Ectodermal cell (in vitro differentiated cells): Measurements from ENCODE around the gene DUSP28.

Experiments used
- H3K27ac ChIP-seq: 2 replicates; pipeline ENCODE4 v1.7.0; 2013; ENCODE audit warnings: mild to moderate bottlenecking, low read depth, low read length; ENCODE audit not compliant: insufficient read depth, poor library complexity, severe bottlenecking
- H3K27me3 ChIP-seq: 2 replicates; pipeline ENCODE4 v1.7.0; 2013; ENCODE audit warnings: mild to moderate bottlenecking, low read length; ENCODE audit not compliant: insufficient read depth, control insufficient read depth, poor library complexity, severe bottlenecking
- H3K36me3 ChIP-seq: one replicate; pipeline ENCODE4 v1.7.0; 2013; ENCODE audit warnings: low read length; ENCODE audit not compliant: control insufficient read depth, insufficient read depth
- H3K4me1 ChIP-seq: one replicate; pipeline ENCODE4 v1.7.0; 2013; ENCODE audit warnings: low read length; ENCODE audit not compliant: control insufficient read depth, insufficient read depth
- H3K4me3 ChIP-seq: 2 replicates; pipeline ENCODE4 v1.7.0; 2013; ENCODE audit warnings: low read depth, low read length, control low read depth; ENCODE audit not compliant: insufficient read depth
- H3K9me3 ChIP-seq: 2 replicates; pipeline ENCODE4 v1.7.0; 2013; ENCODE audit warnings: mild to moderate bottlenecking, low read length, moderate library complexity; ENCODE audit not compliant: control insufficient read depth
- WGBS, 2 experiments: methylation state at CpG; one replicate each; pipeline ENCODE4 v1.1.7; 2013; ENCODE audit warnings: missing lambda C conversion rate in 2 of 2; 5-methylcytosine and 5-hydroxymethylcytosine counted together

The DUSP28 gene

DNA sequence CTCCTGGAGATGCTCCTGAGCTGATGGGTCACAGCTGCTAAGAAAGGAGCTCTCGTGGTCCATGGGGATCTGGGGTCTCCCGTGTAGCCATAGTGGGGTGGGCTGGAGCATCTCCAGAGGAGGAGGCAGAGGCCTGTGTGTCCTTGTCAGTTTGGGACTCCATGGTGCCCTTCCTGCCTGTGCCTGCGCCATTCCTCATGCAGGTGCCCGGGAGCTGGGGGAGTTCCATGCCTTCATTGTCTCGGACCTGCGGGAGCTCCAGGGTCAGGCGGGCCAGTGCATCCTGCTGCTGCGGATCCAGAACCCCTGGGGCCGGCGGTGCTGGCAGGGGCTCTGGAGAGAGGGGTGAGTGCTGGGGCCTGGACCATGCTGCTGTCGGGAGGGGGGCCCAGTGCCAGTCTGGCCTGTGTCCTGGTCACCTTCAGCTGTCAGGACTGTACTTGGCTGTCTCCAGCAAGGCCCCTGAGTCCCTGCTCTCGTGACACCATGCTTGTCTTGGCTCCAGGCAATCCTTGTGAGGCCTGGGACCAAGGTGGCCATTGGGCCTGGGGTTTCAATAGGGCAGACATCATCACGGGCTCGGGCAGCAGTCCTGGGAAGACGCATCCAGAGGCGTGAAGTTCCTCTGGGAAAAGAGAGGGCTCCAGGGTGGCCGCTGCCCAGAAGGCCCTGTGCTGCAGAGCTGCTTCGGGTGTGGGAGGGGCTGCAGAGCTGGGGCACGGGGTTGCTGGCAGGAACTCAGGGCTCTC is 33.7 kb downstream of the DUSP28 start:
- H3K27me3 ChIP-seq = no peaks in the 10 kb centered on the region
- peaks cover 6% of the 10 kb centered on the region for H3K36me3 ChIP-seq
- no peak overlapping the region for H3K27ac ChIP-seq
- no peak overlapping the region for H3K4me3 ChIP-seq
- H3K4me1 ChIP-seq = no peaks in the 10 kb centered on the region
- WGBS, 2 experiments = 94 to 95% methylated on average over 19 of the region's 19 CpGs
- no peaks in the 10 kb centered on the region for H3K9me3 ChIP-seq

DNA sequence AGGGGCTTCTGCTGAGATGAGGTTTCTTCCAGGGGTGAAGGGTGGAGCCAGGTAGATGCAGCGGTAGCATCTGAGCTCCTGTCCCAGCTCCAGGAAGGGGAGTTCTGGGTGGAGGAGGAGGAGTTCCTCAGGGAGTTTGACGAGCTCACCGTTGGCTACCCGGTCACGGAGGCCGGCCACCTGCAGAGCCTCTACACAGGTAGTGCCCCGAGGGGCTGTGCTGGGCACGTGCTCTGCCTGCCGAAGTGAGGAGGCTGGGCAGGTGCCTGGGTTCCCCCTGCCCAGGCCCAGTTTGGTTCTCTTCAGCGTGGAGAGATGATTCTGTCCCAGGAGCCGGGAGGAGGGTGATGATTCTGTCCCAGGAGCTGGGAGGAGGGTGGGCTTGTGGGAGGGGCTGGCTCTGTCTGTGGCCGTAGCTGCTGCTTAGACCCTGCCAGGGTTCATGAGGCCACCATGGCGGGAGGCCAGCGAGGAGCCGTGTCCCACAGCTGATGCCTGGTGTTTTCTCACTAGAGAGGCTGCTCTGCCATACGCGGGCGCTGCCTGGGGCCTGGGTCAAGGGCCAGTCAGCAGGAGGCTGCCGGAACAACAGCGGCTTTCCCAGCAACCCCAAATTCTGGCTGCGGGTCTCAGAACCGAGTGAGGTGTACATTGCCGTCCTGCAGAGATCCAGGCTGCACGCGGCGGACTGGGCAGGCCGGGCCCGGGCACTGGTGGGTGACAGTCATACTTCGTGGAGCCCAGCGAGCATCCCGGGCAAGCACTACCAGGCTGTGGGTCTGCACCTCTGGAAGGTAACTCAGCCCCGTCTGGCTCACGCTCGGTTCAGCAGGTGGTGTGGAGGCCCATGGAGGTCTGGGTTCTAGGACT is 34.6 kb downstream of the DUSP28 start:
- Histone ChIP-seq H3K9me3 (no peaks in the 10 kb centered on the region), H3K27ac (no peak overlapping the region), H3K36me3 (peaks cover 6% of the 10 kb centered on the region), H3K4me1 (no peaks in the 10 kb centered on the region), H3K4me3 (no peak overlapping the region), H3K27me3 (no peaks in the 10 kb centered on the region)
- WGBS, 2 experiments = 94% methylated on average over 34 of the region's 34 CpGs

DNA sequence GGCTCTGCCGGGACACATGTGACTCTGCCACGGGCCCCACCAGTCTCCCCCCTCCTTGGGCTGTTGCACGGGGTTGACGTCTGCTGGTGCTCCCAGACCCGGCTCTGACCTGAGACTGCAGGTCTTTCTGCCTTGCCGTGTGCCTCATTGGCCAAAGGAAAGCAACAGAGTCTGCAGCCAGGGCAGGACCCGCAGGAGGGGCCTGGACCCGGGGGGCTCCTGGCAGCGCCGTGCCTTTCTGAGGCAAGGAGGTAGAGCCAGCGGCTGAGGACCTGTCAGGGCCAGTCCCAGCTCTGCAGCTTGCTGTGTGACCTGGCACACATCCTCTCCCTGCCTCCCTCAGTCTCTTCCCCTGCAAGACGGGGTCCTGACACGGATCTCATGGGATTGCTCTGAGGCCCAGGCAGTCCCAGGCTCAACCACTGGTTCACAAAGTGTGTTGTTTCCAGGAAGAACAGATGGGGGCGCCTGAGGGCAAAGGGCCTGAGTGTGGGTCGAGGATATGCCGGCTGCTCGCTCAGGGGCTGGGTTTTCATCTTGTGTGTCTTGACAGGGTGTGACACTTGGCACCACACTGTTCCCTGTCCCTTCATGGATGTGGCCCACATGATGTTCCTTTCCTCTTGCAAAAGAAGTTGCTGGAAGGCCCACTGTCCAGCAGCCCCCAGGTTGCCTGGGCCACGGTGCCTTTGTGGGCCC is 35.4 kb downstream of the DUSP28 start:
- H3K9me3 ChIP-seq = no peaks in the 10 kb centered on the region
- no peak overlapping the region for H3K4me3 ChIP-seq
- peaks cover 6% of the 10 kb centered on the region for H3K36me3 ChIP-seq
- no peaks in the 10 kb centered on the region for H3K27me3 ChIP-seq
- no peak overlapping the region for H3K27ac ChIP-seq
- H3K4me1 ChIP-seq = no peaks in the 10 kb centered on the region
- WGBS, 2 experiments = 81 to 82% methylated on average over 18 of the region's 18 CpGs

DNA sequence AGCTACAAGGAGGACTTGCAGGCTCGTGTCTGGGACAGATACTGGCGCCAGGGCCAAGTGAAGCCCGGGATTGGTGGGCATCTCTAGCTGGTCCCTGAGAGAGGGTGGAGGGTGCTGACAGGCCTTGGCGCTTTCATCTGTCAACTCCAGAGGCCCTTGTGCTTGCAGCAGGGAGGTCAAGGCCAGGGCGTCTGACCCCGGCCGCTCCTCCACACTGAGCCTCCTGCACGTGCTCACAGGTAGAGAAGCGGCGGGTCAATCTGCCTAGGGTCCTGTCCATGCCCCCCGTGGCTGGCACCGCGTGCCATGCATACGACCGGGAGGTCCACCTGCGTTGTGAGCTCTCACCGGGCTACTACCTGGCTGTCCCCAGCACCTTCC is 35.9 kb downstream of the DUSP28 start:
- H3K4me1 ChIP-seq = no peaks in the 10 kb centered on the region
- H3K27me3 ChIP-seq = no peaks in the 10 kb centered on the region
- H3K27ac ChIP-seq = no peak overlapping the region
- WGBS, 2 experiments = 95 to 97% methylated on average over 17 of the region's 17 CpGs
- H3K4me3 ChIP-seq = no peak overlapping the region
- H3K9me3 ChIP-seq = no peaks in the 10 kb centered on the region
- peaks cover 6% of the 10 kb centered on the region for H3K36me3 ChIP-seq

DNA sequence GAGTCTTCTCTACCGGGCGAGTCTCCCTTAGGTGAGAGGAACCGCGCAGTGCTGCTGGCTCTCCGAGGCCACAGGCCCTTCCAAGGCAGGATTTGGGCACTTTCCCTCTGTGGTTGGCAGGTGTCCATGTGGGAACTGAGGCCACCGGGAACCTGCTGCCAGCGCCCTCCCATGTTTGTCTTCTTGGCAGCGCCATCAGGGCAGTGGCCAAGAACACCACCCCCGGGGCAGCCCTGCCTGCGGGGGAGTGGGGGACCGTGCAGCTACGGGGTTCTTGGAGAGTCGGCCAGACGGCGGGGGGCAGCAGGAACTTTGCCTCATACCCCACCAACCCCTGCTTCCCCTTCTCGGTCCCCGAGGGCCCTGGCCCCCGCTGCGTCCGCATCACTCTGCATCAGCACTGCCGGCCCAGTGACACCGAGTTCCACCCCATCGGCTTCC is 36.4 kb downstream of the DUSP28 start:
- Histone ChIP-seq H3K27me3 (no peaks in the 10 kb centered on the region), H3K36me3 (peaks cover 6% of the 10 kb centered on the region), H3K4me1 (no peaks in the 10 kb centered on the region), H3K9me3 (no peaks in the 10 kb centered on the region), H3K4me3 (no peak overlapping the region), H3K27ac (no peak overlapping the region)
- 95 to 97% methylated on average over 23 of the region's 23 CpGs for WGBS, 2 experiments

DNA sequence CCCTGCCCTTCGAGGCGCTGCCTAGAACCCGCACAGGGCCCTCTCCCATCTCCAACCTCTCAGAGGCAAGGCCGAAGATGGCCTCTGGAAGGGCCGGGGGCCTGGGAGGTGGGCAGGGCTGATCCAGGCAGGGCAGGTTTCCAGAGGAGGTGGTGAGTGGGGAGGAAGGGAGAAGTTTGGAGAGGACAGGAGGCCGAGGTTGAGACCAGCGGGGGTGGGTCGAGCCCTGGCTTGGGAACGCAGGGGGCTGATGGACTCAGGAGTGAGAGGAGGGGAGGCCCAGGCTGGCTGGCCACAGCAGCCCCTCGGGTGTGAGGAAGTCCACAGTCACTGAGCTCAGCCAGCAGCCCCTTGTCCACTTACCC is 36.9 kb downstream of the DUSP28 start:
- Histone ChIP-seq H3K9me3 (no peaks in the 10 kb centered on the region), H3K4me3 (no peak overlapping the region), H3K27me3 (no peaks in the 10 kb centered on the region), H3K36me3 (peaks cover 3% of the 10 kb centered on the region), H3K27ac (no peak overlapping the region), H3K4me1 (no peaks in the 10 kb centered on the region)
- 95% methylated on average over 10 of the region's 10 CpGs for WGBS, 2 experiments

DNA sequence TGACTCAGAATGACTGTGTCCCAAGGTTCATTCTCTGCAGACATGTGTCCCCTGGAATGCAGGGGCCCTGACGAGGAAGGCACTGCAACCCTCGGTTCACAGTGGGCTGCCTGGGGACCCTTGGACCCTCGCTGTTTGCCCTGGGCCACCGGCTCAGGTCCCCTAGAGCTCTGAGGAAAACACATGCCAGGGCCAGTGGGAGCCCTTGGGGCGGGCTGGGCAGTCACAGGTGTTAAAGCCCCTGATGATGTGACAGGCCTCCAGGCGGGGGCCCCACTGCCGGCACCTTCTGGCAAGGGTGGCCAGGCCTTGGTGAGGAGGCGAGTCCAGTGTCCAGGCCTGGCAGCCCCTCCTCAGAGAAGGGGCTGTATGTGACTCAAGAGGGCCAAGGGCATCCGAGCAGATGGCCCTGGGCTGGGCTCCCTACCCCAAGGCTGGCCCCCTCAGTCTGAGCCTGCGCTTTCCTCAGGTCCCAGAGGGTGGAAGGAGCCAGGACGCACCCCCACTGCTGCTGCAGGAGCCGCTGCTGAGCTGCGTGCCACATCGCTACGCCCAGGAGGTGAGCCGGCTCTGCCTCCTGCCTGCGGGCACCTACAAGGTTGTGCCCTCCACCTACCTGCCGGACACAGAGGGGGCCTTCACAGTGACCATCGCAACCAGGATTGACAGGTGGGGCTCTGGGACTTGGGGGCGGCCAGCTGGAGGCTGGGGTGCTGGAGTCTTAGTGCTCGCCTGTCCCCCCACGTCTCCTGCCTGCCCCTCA is 37.4 kb downstream of the DUSP28 start:
- H3K27me3 ChIP-seq = no peaks in the 10 kb centered on the region
- H3K4me3 ChIP-seq = no peak overlapping the region
- 92 to 93% methylated on average over 22 of the region's 22 CpGs for WGBS, 2 experiments
- no peaks in the 10 kb centered on the region for H3K36me3 ChIP-seq
- no peak overlapping the region for H3K27ac ChIP-seq
- no peaks in the 10 kb centered on the region for H3K4me1 ChIP-seq
- no peaks in the 10 kb centered on the region for H3K9me3 ChIP-seq

DNA sequence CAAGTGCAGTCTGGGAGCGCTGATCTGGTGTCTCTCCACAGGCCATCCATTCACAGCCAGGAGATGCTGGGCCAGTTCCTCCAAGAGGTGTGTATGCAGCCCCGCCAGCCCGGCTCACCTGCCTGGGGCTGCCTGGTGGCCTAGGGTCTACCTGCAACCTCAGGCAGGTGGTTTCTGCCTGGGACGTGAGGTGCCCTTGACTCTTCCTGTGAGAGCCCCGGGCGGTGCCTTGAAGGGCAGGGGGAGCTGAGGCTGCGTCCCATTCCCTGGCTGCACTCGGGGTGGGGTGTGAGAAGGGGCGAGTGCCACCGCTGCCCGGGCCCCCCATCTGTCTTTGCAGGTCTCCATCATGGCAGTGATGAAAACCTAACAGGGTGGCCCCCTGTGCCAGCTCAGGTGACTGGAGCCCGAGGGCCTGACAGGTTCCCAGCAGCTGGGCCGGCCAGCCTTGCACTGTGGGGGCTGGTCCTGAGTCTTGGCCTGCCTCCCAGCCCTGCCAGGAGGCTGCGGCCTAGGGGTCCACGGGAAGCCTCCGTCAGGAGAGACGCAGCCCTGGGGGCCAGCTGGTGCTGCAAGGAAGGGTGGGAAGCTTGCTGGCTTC is 38.3 kb downstream of the DUSP28 start:
- Histone ChIP-seq H3K36me3 (no peaks in the 10 kb centered on the region), H3K4me1 (no peaks in the 10 kb centered on the region), H3K9me3 (no peaks in the 10 kb centered on the region), H3K27me3 (no peaks in the 10 kb centered on the region), H3K4me3 (no peak overlapping the region), H3K27ac (no peak overlapping the region)
- 95 to 96% methylated on average over 17 of the region's 17 CpGs for WGBS, 2 experiments

DNA sequence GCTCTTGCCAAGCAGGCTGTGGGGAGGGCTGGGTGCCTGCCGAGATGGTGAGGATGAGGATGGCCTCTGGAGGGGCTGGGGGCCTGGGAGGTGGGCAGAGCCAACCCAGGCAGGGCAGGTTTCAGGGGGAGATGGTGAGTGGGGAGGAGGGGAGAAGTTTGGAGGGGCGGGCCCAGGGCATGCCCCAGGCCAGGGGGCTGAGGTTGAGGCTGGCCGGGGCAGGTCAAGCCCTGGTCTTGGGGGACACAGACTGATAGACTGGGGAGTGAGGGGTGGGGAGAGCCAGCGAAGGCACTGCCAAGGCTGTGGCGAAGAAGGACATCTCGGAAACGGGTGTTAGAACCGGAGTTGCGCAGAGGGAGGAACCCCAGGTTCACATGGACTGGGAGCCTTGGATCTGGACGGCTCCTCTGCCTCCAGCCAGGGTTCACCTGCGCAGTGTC is 39.0 kb downstream of the DUSP28 start:
- Histone ChIP-seq H3K9me3 (no peaks in the 10 kb centered on the region), H3K4me1 (peaks cover 2% of the 10 kb centered on the region), H3K27ac (no peak overlapping the region), H3K36me3 (no peaks in the 10 kb centered on the region), H3K27me3 (no peaks in the 10 kb centered on the region), H3K4me3 (no peak overlapping the region)
- WGBS, 2 experiments = 95 to 98% methylated on average over 11 of the region's 11 CpGs
